ENCODE results near the gene STAB1.
"Not testable (repeated sequence)": the region's sequence is repeated elsewhere in the genome, so short reads cannot be mapped to it uniquely, and the experiment has no call there.

Gene STAB1

DNA sequence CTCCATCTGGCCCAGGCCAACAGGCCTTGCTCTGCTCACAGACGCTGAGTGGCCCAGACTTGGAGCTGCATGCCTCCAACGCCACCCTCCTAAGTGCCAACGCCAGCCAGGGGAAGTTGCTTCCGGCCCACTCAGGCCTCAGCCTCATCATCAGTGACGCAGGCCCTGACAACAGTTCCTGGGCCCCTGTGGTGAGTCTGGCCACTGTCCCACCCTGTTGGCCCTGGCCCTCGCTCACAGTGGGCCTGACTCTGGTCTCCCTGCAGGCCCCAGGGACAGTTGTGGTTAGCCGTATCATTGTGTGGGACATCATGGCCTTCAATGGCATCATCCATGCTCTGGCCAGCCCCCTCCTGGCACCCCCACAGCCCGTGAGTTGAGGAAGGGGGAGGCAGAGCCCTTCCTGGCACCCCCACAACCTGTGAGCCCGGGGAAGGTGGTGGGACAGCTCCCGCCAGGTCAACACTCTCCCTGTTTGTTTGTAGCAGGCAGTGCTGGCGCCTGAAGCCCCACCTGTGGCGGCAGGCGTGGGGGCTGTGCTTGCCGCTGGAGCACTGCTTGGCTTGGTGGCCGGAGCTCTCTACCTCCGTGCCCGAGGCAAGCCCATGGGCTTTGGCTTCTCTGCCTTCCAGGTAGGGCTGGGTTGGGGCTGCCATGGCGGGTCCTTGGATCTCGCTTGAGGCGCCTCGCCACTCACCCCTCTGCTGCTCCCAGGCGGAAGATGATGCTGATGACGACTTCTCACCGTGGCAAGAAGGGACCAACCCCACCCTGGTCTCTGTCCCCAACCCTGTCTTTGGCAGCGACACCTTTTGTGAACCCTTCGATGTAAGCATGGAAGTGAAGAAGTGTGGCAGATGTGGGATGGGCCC is 28.5 kb downstream of the STAB1 start:
- ATAC-seq: no peak; the same call in 2 of the 3 replicates
- TF ChIP-seq GLIS3 (CRISPR knock-in tag; IDR thresholded peaks at IDR 0.05) (no peak), ZNF565 (CRISPR knock-in tag; conservative IDR thresholded peaks at IDR 0.05; ENCODE audit: low read depth) (no peak), TCF4 (CRISPR knock-in tag; IDR thresholded peaks at IDR 0.05; ENCODE audit: borderline replicate concordance) (no peak), PPARA (CRISPR knock-in tag; IDR thresholded peaks at IDR 0.05; ENCODE audit: borderline replicate concordance) (no peak)

DNA sequence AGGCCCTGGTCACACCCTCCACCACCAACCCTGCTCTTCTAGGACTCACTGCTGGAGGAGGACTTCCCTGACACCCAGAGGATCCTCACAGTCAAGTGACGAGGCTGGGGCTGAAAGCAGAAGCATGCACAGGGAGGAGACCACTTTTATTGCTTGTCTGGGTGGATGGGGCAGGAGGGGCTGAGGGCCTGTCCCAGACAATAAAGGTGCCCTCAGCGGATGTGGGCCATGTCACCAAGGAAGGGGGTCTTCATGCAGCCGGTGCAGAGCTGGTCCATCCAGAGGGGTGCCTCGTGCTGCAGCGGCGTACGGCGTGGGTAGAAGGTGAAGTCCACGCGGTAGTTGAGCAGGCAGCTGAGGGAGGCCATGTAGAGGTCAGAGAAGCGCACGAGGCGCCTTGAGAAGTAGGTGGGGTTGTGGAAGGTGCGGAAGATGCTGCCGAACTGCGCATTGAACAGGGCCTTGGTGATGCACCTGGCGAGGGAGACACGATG is 29.2 kb downstream of the STAB1 start:
- TF ChIP-seq TOX (CRISPR knock-in tag; IDR thresholded peaks at IDR 0.05; ENCODE audit: borderline replicate concordance) (no peak), CSRNP3 (CRISPR knock-in tag; IDR thresholded peaks at IDR 0.05) (no peak), OSR1 (CRISPR knock-in tag; IDR thresholded peaks at IDR 0.05) (no peak), ZFP30 (CRISPR knock-in tag; IDR thresholded peaks at IDR 0.05) (no peak), RARB (CRISPR knock-in tag; IDR thresholded peaks at IDR 0.05) (no peak), TCF4 (CRISPR knock-in tag; IDR thresholded peaks at IDR 0.05; ENCODE audit: borderline replicate concordance) (no peak), ARNTL (CRISPR knock-in tag; IDR thresholded peaks at IDR 0.05; ENCODE audit: borderline replicate concordance, low read depth) (no peak)
- TF ChIP-seq, protein P1, sequence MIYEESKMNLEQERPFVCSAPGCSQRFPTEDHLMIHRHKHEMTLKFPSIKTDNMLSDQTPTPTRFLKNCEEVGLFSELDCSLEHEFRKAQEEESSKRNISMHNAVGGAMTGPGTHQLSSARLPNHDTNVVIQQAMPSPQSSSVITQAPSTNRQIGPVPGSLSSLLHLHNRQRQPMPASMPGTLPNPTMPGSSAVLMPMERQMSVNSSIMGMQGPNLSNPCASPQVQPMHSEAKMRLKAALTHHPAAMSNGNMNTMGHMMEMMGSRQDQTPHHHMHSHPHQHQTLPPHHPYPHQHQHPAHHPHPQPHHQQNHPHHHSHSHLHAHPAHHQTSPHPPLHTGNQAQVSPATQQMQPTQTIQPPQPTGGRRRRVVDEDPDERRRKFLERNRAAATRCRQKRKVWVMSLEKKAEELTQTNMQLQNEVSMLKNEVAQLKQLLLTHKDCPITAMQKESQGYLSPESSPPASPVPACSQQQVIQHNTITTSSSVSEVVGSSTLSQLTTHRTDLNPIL (CRISPR knock-in tag; IDR thresholded peaks at IDR 0.05; ENCODE audit: low read depth): no peak
- TF ChIP-seq, protein P2, sequence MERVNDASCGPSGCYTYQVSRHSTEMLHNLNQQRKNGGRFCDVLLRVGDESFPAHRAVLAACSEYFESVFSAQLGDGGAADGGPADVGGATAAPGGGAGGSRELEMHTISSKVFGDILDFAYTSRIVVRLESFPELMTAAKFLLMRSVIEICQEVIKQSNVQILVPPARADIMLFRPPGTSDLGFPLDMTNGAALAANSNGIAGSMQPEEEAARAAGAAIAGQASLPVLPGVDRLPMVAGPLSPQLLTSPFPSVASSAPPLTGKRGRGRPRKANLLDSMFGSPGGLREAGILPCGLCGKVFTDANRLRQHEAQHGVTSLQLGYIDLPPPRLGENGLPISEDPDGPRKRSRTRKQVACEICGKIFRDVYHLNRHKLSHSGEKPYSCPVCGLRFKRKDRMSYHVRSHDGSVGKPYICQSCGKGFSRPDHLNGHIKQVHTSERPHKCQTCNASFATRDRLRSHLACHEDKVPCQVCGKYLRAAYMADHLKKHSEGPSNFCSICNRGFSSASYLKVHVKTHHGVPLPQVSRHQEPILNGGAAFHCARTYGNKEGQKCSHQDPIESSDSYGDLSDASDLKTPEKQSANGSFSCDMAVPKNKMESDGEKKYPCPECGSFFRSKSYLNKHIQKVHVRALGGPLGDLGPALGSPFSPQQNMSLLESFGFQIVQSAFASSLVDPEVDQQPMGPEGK (CRISPR knock-in tag; IDR thresholded peaks at IDR 0.05; ENCODE audit: borderline replicate concordance): no peak
- ATAC-seq: no peak

DNA sequence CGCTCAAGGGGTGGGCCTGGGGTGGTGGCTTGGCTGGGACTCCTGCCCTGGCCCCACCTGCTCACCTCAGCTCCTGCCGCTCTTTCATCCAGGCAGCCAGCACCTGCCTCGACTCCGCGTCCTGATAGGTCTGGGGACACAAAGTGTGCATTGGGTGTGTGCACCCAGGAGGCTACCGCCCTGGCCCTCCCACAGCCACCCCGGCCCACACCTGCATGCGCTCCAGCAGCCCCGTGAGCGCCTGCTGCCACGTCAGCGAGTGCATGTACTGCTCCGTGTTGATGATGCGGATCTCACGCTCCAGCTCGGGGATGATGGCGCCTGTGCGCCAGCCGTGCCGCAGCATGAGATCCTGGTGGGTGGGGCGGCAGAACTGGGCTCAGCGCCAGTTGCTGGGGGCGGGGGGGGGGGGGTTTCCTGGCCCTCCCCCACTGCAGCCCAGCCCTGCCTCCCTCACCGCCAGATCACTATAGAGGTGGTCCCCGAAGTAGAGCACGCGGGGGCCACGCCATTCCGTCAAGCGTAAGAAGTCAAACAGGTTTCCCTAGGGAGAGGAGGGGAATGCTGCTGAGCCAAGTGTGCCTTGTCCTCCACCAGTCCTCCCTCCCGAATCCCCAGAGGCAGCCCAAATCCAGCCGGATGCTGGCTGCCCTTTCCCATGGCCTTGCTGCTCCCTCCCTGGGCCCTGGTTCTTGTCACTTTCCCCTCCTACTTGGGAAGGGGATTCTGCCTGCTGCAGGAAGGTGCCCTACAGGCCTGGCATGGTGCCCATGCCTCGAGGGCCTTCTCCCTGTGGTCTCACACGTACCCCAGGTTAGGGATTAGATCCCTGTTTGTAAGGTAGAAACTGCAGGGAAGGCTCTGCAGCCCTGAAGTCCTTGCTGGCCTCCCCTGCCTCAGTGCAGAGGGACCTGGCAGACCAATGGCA is 29.9 kb downstream of the STAB1 start:
- TF ChIP-seq TOX (CRISPR knock-in tag; IDR thresholded peaks at IDR 0.05; ENCODE audit: borderline replicate concordance) (no peak), OSR1 (CRISPR knock-in tag; IDR thresholded peaks at IDR 0.05) (no peak)
- ATAC-seq: no peak

- TF ChIP-seq ISL1 (CRISPR knock-in tag; IDR thresholded peaks at IDR 0.05) (no peak), ZNF8 (CRISPR knock-in tag; IDR thresholded peaks at IDR 0.05) (no peak), CSRNP3 (CRISPR knock-in tag; IDR thresholded peaks at IDR 0.05) (no peak), ZC3H10 (CRISPR knock-in tag; IDR thresholded peaks at IDR 0.05) (no peak), TSHZ2 (CRISPR knock-in tag; IDR thresholded peaks at IDR 0.05) (no peak), TCF4 (CRISPR knock-in tag; IDR thresholded peaks at IDR 0.05; ENCODE audit: borderline replicate concordance) (no peak), ZFP30 (CRISPR knock-in tag; IDR thresholded peaks at IDR 0.05) (no peak), BACH2 (CRISPR knock-in tag; IDR thresholded peaks at IDR 0.05; ENCODE audit: borderline replicate concordance) (no peak)
- no peak for ATAC-seq
Measured at GRCh38 chr3:52525680-52526561, 30.8 kb downstream of the STAB1 start.

GRCh38 chr3:52526671-52527038 is 31.5 kb downstream of the STAB1 start:
- not testable (repeated sequence) for ATAC-seq
